ENCODE data around the gene LHX1. TPM values are rescaled to one million over a fixed set of nuclear protein-coding genes. Genes with fewer than 3 reads are reported as not detected.

LHX1 gene
- total RNA-seq, 1 donor from 2014 or later = 0.44 TPM

GRCh38 chr17:36979565-36979941 lies 42.3 kb downstream of the LHX1 start:
- intact Hi-C loops (cut with micrococcal nuclease) = no loop called here
- no peak for DNase-seq
- no peak overlapping the region for H3K27ac Mint-ChIP-seq
- no peaks in the 10 kb centered on the region for H3K9me3 Mint-ChIP-seq
- no peak overlapping the region for H3K4me3 Mint-ChIP-seq
- H3K36me3 Mint-ChIP-seq (ENCODE audit: low read depth) = peaks cover 31% of the 10 kb centered on the region
- H3K27me3 Mint-ChIP-seq = no peaks in the 10 kb centered on the region
- H3K4me1 Mint-ChIP-seq = peaks cover 14% of the 10 kb centered on the region

- Mint-ChIP-seq H3K36me3 (ENCODE audit: low read depth) (peaks cover 31% of the 10 kb centered on the region), H3K9me3 (no peaks in the 10 kb centered on the region), H3K27me3 (no peaks in the 10 kb centered on the region), H3K27ac (no peak overlapping the region), H3K4me1 (peaks cover 14% of the 10 kb centered on the region), H3K4me3 (no peak overlapping the region)
- intact Hi-C loops (cut with micrococcal nuclease) = no loop called here
- no peak for DNase-seq
Observed at GRCh38 chr17:36980280-36980761, 43.0 kb downstream of the LHX1 start.

- Mint-ChIP-seq H3K4me1 (peaks cover 5% of the 10 kb centered on the region), H3K36me3 (ENCODE audit: low read depth) (peaks cover 41% of the 10 kb centered on the region), H3K27me3 (no peaks in the 10 kb centered on the region), H3K9me3 (no peaks in the 10 kb centered on the region), H3K27ac (no peak overlapping the region), H3K4me3 (no peak overlapping the region)
- no peak for DNase-seq
- intact Hi-C loops (cut with micrococcal nuclease) = no loop called here
Observed at GRCh38 chr17:36983618-36984017, 46.3 kb downstream of the LHX1 start.

- Mint-ChIP-seq H3K27me3 (no peaks in the 10 kb centered on the region), H3K4me3 (no peak overlapping the region), H3K27ac (no peak overlapping the region), H3K9me3 (no peaks in the 10 kb centered on the region), H3K36me3 (ENCODE audit: low read depth) (peaks cover 53% of the 10 kb centered on the region), H3K4me1 (peaks cover 1% of the 10 kb centered on the region)
- intact Hi-C loops (cut with micrococcal nuclease) = no loop called here
- no peak for DNase-seq
Observed at GRCh38 chr17:36989173-36989572, 51.9 kb downstream of the LHX1 start.

- Mint-ChIP-seq H3K27me3 (no peaks in the 10 kb centered on the region), H3K27ac (no peak overlapping the region), H3K9me3 (peaks cover 4% of the 10 kb centered on the region), H3K36me3 (ENCODE audit: low read depth) (peaks cover 70% of the 10 kb centered on the region), H3K4me3 (no peak overlapping the region), H3K4me1 (no peaks in the 10 kb centered on the region)
- no peak for DNase-seq
- intact Hi-C loops (cut with micrococcal nuclease) = no loop called here
Observed at GRCh38 chr17:36992701-36993100, 55.4 kb downstream of the LHX1 start.

- peaks cover 74% of the 10 kb centered on the region for H3K36me3 Mint-ChIP-seq (ENCODE audit: low read depth)
- intact Hi-C loops (cut with micrococcal nuclease) = no loop called here
- no peaks in the 10 kb centered on the region for H3K4me1 Mint-ChIP-seq
- H3K27ac Mint-ChIP-seq = no peak overlapping the region
- DNase-seq = no peak
- no peaks in the 10 kb centered on the region for H3K27me3 Mint-ChIP-seq
- peaks cover 4% of the 10 kb centered on the region for H3K9me3 Mint-ChIP-seq
- no peak overlapping the region for H3K4me3 Mint-ChIP-seq
Observed at GRCh38 chr17:36993227-36993626, 56.0 kb downstream of the LHX1 start.

Other genes starting within 250 kb of the LHX1 start
- 116 and 118 TPM in 2 replicates for gene AATF, start 11.5 kb downstream of the LHX1 start, total RNA-seq